ENCODE results near the gene GPI. TPM values are rescaled to one million over a fixed set of nuclear protein-coding genes. Genes with fewer than 3 reads are reported as not detected.

GPI gene
- total RNA-seq, 1 donor from 2014 or later = 622 TPM

- peaks cover 23% of the 10 kb centered on the region for H3K4me1 Mint-ChIP-seq (ENCODE audit: low read depth)
- peaks cover 65% of the 10 kb centered on the region for H3K36me3 Mint-ChIP-seq (ENCODE audit: low read depth)
- intact Hi-C loops (cut with micrococcal nuclease) = loop anchor here (1.0 kb wide), 1 partner anchor 27 kb away; the partner anchor contains the start of gene PDCD2L
Observed at GRCh38 chr19:34430738-34431625, 66.0 kb downstream of the GPI start.

GRCh38 chr19:34431681-34432402 is 66.8 kb downstream of the GPI start:
- H3K36me3 Mint-ChIP-seq (ENCODE audit: low read depth) = peaks cover 70% of the 10 kb centered on the region
- no peak overlapping the region for H3K4me3 Mint-ChIP-seq (ENCODE audit: low read depth)
- H3K9me3 Mint-ChIP-seq = no peaks in the 10 kb centered on the region
- peaks cover 23% of the 10 kb centered on the region for H3K4me1 Mint-ChIP-seq (ENCODE audit: low read depth)
- no peak for DNase-seq (ENCODE audit: low spot score)
- intact Hi-C loops (cut with micrococcal nuclease) = no loop called here
- no peaks in the 10 kb centered on the region for H3K27me3 Mint-ChIP-seq (ENCODE audit: low read depth)
- H3K27ac Mint-ChIP-seq = no peak overlapping the region

More at GRCh38 chr19:34430738-34431625, 66.0 kb downstream of the GPI start:
- DNase-seq (ENCODE audit: low spot score) = peak; percentile 24
- no peaks in the 10 kb centered on the region for H3K9me3 Mint-ChIP-seq
- H3K27ac Mint-ChIP-seq = peak overlapping the region; percentile 84
- H3K27me3 Mint-ChIP-seq (ENCODE audit: low read depth) = no peaks in the 10 kb centered on the region
- H3K4me3 Mint-ChIP-seq (ENCODE audit: low read depth) = peak overlapping the region; percentile 98

GRCh38 chr19:34432797-34433196 is 67.8 kb downstream of the GPI start:
- Mint-ChIP-seq H3K4me3 (ENCODE audit: low read depth) (no peak overlapping the region), H3K27ac (no peak overlapping the region), H3K36me3 (ENCODE audit: low read depth) (peaks cover 76% of the 10 kb centered on the region), H3K27me3 (ENCODE audit: low read depth) (no peaks in the 10 kb centered on the region), H3K9me3 (no peaks in the 10 kb centered on the region), H3K4me1 (ENCODE audit: low read depth) (peaks cover 23% of the 10 kb centered on the region)
- intact Hi-C loops (cut with micrococcal nuclease) = no loop called here
- no peak for DNase-seq (ENCODE audit: low spot score)

- H3K9me3 Mint-ChIP-seq = no peaks in the 10 kb centered on the region
- peaks cover 6% of the 10 kb centered on the region for H3K4me1 Mint-ChIP-seq (ENCODE audit: low read depth)
- no peak for DNase-seq (ENCODE audit: low spot score)
- H3K27me3 Mint-ChIP-seq (ENCODE audit: low read depth) = no peaks in the 10 kb centered on the region
- intact Hi-C loops (cut with micrococcal nuclease) = no loop called here
- H3K4me3 Mint-ChIP-seq (ENCODE audit: low read depth) = no peak overlapping the region
- peaks cover 79% of the 10 kb centered on the region for H3K36me3 Mint-ChIP-seq (ENCODE audit: low read depth)
- no peak overlapping the region for H3K27ac Mint-ChIP-seq
Observed at GRCh38 chr19:34436716-34437115, 71.7 kb downstream of the GPI start.

GRCh38 chr19:34448191-34448590 is 83.2 kb downstream of the GPI start:
- peaks cover 77% of the 10 kb centered on the region for H3K36me3 Mint-ChIP-seq (ENCODE audit: low read depth)
- intact Hi-C loops (cut with micrococcal nuclease) = no loop called here
- no peaks in the 10 kb centered on the region for H3K4me1 Mint-ChIP-seq (ENCODE audit: low read depth)
- H3K4me3 Mint-ChIP-seq (ENCODE audit: low read depth) = no peak overlapping the region
- no peaks in the 10 kb centered on the region for H3K9me3 Mint-ChIP-seq
- DNase-seq (ENCODE audit: low spot score) = no peak
- H3K27ac Mint-ChIP-seq = no peak overlapping the region
- H3K27me3 Mint-ChIP-seq (ENCODE audit: low read depth) = no peaks in the 10 kb centered on the region

Other genes with a start within 250 kb of the GPI start
- gene LSM14A, start 192.7 kb upstream of the GPI start, total RNA-seq = 95.8 and 101 TPM in 2 replicates
- gene GARRE1, start 110.6 kb upstream of the GPI start, total RNA-seq = 9.6 and 10.0 TPM in 2 replicates
- 36.7 and 40.3 TPM in 2 replicates for gene PDCD2L, start 39.2 kb downstream of the GPI start, total RNA-seq
- 167 and 175 TPM in 2 replicates for gene UBA2, start 63.2 kb downstream of the GPI start, total RNA-seq
- gene WTIP, start 116.6 kb downstream of the GPI start, total RNA-seq = 0.57 and 1.0 TPM in 2 replicates

All from activated T-helper 2 cell treated with anti-CD3 and anti-CD28 coated beads, Interferon-gamma antibody, Interleukin-2, Interleukin-4, amounts not matched to agents 10 μg/mL and 5 μg/mL and 100 μg/mL, durations not matched to agents 14 hours and 24 hours and 36 hours (primary cell).